Upper lobe of right lung (tissue), 1 donor: ENCODE results near the gene TSTD2. TPM values are rescaled to one million over a fixed set of nuclear protein-coding genes. Genes with fewer than 3 reads are reported as not detected.

Experiments
- ATAC-seq: fragments of 200-7000 bp; cut with Tn5 transposase; one replicate; pipeline ENCODE4 v1.9.1; 2020; ENCODE audit warnings: mild to moderate bottlenecking, moderate library complexity
- DNase-seq: peaks from one replicate; pipeline ENCODE4 v3.0.0-alpha.2; 2020
- H3K27ac ChIP-seq: fragments of 200-600 bp; one replicate; pipeline ENCODE4 v1.8.0; 2022
- H3K27me3 ChIP-seq: fragments of 200-600 bp; one replicate; pipeline ENCODE4 v1.8.0; 2022; ENCODE audit warnings: mild to moderate bottlenecking
- H3K36me3 ChIP-seq: fragments of 200-600 bp; one replicate; pipeline ENCODE4 v1.8.0; 2022
- H3K4me1 ChIP-seq: fragments of 200-600 bp; one replicate; pipeline ENCODE4 v1.8.0; 2022
- H3K4me3 ChIP-seq: fragments of 200-600 bp; one replicate; pipeline ENCODE4 v1.8.0; 2022; ENCODE audit warnings: mild to moderate bottlenecking
- H3K9me3 ChIP-seq: fragments of 200-600 bp; one replicate; pipeline ENCODE4 v1.8.0; 2022
- CTCF ChIP-seq: fragments of 200-600 bp; IDR thresholded peaks from one replicate; pipeline ENCODE4 v1.8.0; 2022; ENCODE audit warnings: antibody characterized with exemption
- intact Hi-C: fragments of 100-400 bp; cut with DNase I; formaldehyde crosslinking; loops from one replicate; pipeline ENCODE4 v1.11.0; 2022
- total RNA-seq: library from RNA; stranded (reverse); fragmentation: NEBNext Ultra II Directional; extraction: Animal tissue kit (Norgen Biotek cat#: 25700); gene quantifications from one replicate; pipeline ENCODE4 v1.2.1, GENCODE V29; 2021
- donor health status: DM: no; HTN: yes; CAD: no; lungs with severe emphysema.

The TSTD2 gene
- total RNA-seq, 1 donor from 2014 or later, result 20.0 TPM

DNA sequence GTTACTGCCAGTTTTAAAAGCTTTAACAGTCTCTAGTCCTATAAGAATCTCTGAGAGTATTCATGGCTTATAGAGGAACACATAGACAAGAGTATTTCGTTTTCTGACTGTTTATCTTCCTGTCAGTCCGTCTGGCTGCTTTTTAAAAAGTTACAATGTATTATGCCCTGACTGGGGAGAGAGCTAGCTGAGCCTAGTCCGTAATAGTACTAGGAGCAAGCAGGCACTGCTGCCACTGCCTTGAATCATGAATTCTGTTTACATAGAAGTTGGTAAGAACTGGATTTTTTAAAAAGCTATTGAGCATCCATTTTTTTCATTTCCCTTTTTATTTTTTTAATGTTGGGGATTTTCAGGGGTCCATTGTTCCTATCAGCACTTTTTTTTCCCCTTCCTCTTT, 37.4 kb upstream of the TSTD2 start:
- H3K4me1 ChIP-seq, result no peaks in the 10 kb centered on the region
- intact Hi-C loops, result no loop called here
- H3K36me3 ChIP-seq, result peaks cover 100% of the 10 kb centered on the region
- DNase-seq, result no peak
- H3K9me3 ChIP-seq, result no peaks in the 10 kb centered on the region
- H3K27me3 ChIP-seq, result no peaks in the 10 kb centered on the region
- no peak for TF ChIP-seq CTCF
- no peak overlapping the region for H3K4me3 ChIP-seq
- no peak overlapping the region for H3K27ac ChIP-seq
- no peak for ATAC-seq

DNA sequence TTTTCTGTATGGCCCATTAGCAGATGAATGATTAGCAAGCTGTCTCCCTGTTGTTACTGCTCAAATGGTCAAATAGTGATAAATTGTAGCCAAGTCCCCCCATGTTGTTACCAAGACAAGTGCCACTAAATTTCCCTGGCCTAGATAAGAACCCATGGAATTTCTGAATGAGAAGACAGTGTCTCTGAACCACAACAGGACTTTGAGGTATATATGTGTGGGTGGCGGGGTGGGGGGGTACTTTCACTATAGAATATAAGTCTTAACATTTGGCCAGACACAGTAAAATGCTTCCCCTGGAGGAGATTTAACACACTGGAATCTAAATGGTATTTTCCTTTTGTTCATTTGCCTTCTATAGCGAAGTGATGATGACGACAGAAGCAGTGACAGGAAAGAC, 35.3 kb upstream of the TSTD2 start:
- no peak for ATAC-seq
- Histone ChIP-seq H3K9me3 (no peaks in the 10 kb centered on the region), H3K36me3 (peaks cover 100% of the 10 kb centered on the region), H3K4me1 (no peaks in the 10 kb centered on the region), H3K27me3 (no peaks in the 10 kb centered on the region), H3K4me3 (no peak overlapping the region), H3K27ac (no peak overlapping the region)
- TF ChIP-seq CTCF, result no peak
- no peak for DNase-seq
- intact Hi-C loops, result no loop called here

GRCh38 chr9:97666907-97667686, 33.9 kb upstream of the TSTD2 start:
- Histone ChIP-seq H3K4me1 (no peaks in the 10 kb centered on the region), H3K9me3 (no peaks in the 10 kb centered on the region), H3K36me3 (peaks cover 100% of the 10 kb centered on the region), H3K27me3 (no peaks in the 10 kb centered on the region), H3K27ac (no peak overlapping the region), H3K4me3 (no peak overlapping the region)
- intact Hi-C loops, result no loop called here
- ATAC-seq (peak; percentile 72), DNase-seq (no peak)
- TF ChIP-seq CTCF, result no peak

- no peak for DNase-seq
- H3K9me3 ChIP-seq, result no peaks in the 10 kb centered on the region
- no peak overlapping the region for H3K4me3 ChIP-seq
- intact Hi-C loops, result no loop called here
- ATAC-seq, result no peak
- peaks cover 99% of the 10 kb centered on the region for H3K36me3 ChIP-seq
- no peaks in the 10 kb centered on the region for H3K4me1 ChIP-seq
- no peak overlapping the region for H3K27ac ChIP-seq
- no peak for TF ChIP-seq CTCF
- no peaks in the 10 kb centered on the region for H3K27me3 ChIP-seq
Observed at GRCh38 chr9:97665742-97666141, 32.6 kb upstream of the TSTD2 start.

GRCh38 chr9:97660847-97661246, 27.7 kb upstream of the TSTD2 start:
- DNase-seq, result no peak
- Histone ChIP-seq H3K27ac (no peak overlapping the region), H3K36me3 (peaks cover 99% of the 10 kb centered on the region), H3K9me3 (no peaks in the 10 kb centered on the region), H3K27me3 (no peaks in the 10 kb centered on the region), H3K4me3 (no peak overlapping the region), H3K4me1 (no peaks in the 10 kb centered on the region)
- ATAC-seq, result no peak
- intact Hi-C loops, result no loop called here
- TF ChIP-seq CTCF, result no peak

GRCh38 chr9:97660340-97660739, 27.2 kb upstream of the TSTD2 start:
- Histone ChIP-seq H3K4me3 (no peak overlapping the region), H3K9me3 (no peaks in the 10 kb centered on the region), H3K4me1 (no peaks in the 10 kb centered on the region), H3K36me3 (peaks cover 99% of the 10 kb centered on the region), H3K27me3 (no peaks in the 10 kb centered on the region), H3K27ac (peak overlapping the region; percentile 31)
- DNase-seq, result no peak
- peak; percentile 49 for ATAC-seq
- intact Hi-C loops, result no loop called here
- no peak for TF ChIP-seq CTCF
